ENCODE measurements around the gene UBE2Z. TPM values are rescaled to one million over a fixed set of nuclear protein-coding genes. Genes with fewer than 3 reads are reported as not detected.

Gene UBE2Z
- total and polyA plus RNA-seq, 2 of the 13 experiments (the other 11 are each of a cell fraction or from before 2014, with no cell fraction given) = 63.2 to 122 TPM

GRCh38 chr17:48908047-48908843, at the start of gene UBE2Z (continued):
- TF ChIP-seq ZSCAN5A (CRISPR knock-in tag; IDR thresholded peaks at IDR 0.05; ENCODE audit: borderline replicate concordance) (0 out of 2 replicates have a peak, but pooled peaks have one; percentile 54), CC2D1A (CRISPR knock-in tag; IDR thresholded peaks at IDR 0.05) (peak; percentile 23; the same call in 1 of the 2 replicates), ATF7 (IDR thresholded peaks at IDR 0.05) (no peak), ATF7 (CRISPR knock-in tag; IDR thresholded peaks at IDR 0.05) (peak; percentile 86), SOX5 (CRISPR knock-in tag; IDR thresholded peaks at IDR 0.05; ENCODE audit: borderline replicate concordance) (peak; percentile 77), SNAPC5 (CRISPR knock-in tag; IDR thresholded peaks at IDR 0.05; ENCODE audit: borderline replicate concordance) (no peak), ZNF30 (CRISPR knock-in tag; IDR thresholded peaks at IDR 0.05) (no peak), HBP1 (CRISPR knock-in tag; IDR thresholded peaks at IDR 0.05; ENCODE audit: low read depth) (peak; percentile 78; the same call in 1 of the 2 replicates), RFXANK (CRISPR knock-in tag; IDR thresholded peaks at IDR 0.05) (no peak), ZGPAT (CRISPR knock-in tag; IDR thresholded peaks at IDR 0.05) (peak; percentile 97), SALL1 (CRISPR knock-in tag; IDR thresholded peaks at IDR 0.05) (peak; percentile 97), ZBTB4 (CRISPR knock-in tag; IDR thresholded peaks at IDR 0.05; ENCODE audit: borderline replicate concordance) (0 out of 2 replicates have a peak, but pooled peaks have one; percentile 34), TRIM24 (CRISPR knock-in tag; IDR thresholded peaks at IDR 0.05) (no peak), IKZF5 (CRISPR knock-in tag; IDR thresholded peaks at IDR 0.05) (peak; percentile 97), ZNF746 (CRISPR knock-in tag; IDR thresholded peaks at IDR 0.05) (no peak)

All from HepG2 (cell line).